Measurements from ENCODE around the gene MANF. TPM values are rescaled to one million over a fixed set of nuclear protein-coding genes. Genes with fewer than 3 reads are reported as not detected.

The MANF gene
- total RNA-seq, result 100 to 1,000 TPM; 196 to 215 TPM

DNA sequence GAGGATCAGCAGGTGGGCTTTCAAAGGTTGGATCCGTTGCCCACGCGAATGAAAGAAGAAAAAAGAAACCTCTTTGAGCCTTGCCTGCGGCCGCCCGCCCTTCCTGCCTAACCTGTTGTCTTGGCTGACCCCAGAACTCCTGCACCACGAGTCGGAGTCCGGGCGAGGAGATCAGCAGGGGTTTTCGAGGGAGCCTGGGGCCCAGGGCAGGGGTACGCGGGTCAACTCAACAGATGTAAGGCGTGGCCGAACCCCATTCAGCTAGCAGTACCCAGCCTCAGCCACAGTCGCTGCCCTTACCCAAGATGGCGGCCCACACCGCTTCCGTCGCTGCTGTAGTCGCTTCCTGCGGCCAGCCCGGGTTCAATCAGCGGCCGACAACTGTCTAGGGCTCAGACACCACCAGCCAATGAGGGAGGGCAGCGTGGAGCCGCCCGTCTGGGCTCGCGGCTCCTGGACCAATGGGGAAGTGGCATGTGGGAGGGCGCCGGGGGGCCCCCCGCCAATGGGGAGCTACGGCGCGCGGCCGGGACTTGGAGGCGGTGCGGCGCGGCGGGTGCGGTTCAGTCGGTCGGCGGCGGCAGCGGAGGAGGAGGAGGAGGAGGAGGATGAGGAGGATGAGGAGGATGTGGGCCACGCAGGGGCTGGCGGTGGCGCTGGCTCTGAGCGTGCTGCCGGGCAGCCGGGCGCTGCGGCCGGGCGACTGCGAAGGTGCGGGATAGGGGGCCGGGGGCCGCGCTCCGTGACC, at the start of gene MANF:
MANF (plus strand) TSS at position 566 of the 748 bp plus-strand sequence; CDS start at position 618, 52 bp downstream.
- ChIA-PET POLR2A (interaction anchor here (0.6 to 1.8 kb wide), 4 partner anchors 9 to 1039 kb away, joined by 3 to 9 read pairs (median 6); partner anchors contain the start of gene DCAF1), CTCF (interaction anchor here (0.6 to 1.7 kb wide), 3 partner anchors 49 to 770 kb away, joined by 3 to 9 read pairs (median 4); partner anchors contain the start of gene DCAF1)

- CTCF ChIA-PET, result no interaction called here
- POLR2A ChIA-PET, result no interaction called here
Measured at GRCh38 chr3:51336261-51336660, 48.8 kb upstream of the MANF start.

DNA sequence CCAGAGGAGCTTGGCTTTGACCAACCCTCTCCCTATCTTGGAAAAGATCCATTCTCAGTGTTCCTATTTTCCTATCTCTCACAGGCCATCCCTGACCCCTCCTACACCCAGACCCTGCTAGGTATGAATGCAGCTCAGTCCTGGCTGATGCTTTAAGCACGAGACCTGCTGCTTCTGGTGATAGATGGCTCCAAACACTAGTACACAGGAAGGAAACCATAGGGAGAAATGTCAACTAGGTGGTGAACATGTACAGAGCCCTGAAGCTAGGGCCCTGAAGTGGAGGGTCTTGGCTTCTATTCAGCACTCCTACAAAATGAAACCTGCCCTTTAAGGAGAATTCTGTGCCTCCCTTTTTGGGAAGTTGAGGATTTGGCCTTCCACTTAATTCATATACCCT, 47.4 kb upstream of the MANF start:
- ChIA-PET POLR2A (no interaction called here), CTCF (no interaction called here)

GRCh38 chr3:51338632-51339031, 46.5 kb upstream of the MANF start:
- ChIA-PET CTCF (no interaction called here), POLR2A (no interaction called here)

DNA sequence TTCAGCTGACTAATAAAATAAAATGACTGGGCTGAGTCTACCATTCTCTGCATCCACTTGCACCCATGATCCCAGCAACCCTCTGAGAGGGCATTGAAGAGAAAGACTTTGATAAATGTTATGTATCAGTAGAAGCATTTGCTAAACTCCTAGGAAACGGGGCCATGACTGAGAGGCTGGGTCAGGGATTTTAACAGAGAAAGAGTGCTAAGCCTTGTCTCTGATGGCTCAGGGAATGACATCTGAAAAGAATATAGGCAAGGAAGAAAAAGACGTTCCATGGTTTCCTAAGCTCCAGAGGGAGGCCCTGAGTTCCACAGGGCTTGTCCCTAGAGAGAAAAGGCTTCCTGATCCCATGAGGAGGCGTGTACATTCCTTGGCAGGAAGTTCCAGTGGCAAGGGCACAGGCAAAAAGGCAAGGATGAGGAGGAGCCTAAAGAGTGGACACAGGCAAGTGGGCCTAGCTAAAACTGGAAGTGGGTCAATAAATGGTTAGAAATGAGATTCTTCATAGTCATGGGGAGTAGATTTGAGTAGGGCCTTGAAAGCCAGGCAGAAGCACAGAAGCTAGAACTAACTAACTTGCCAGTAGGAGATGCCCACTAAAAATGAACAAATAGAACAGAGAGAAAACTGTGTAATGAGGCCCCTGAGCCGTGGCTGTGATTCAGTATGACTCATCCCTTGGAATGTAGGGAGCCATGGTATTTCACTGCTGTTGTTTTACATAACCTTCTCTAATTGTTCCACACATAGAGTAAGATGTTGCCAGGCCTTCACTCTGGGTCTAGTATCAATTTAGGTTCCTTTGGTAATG, 44.9 kb upstream of the MANF start:
- ChIA-PET POLR2A (no interaction called here), CTCF (no interaction called here)

DNA sequence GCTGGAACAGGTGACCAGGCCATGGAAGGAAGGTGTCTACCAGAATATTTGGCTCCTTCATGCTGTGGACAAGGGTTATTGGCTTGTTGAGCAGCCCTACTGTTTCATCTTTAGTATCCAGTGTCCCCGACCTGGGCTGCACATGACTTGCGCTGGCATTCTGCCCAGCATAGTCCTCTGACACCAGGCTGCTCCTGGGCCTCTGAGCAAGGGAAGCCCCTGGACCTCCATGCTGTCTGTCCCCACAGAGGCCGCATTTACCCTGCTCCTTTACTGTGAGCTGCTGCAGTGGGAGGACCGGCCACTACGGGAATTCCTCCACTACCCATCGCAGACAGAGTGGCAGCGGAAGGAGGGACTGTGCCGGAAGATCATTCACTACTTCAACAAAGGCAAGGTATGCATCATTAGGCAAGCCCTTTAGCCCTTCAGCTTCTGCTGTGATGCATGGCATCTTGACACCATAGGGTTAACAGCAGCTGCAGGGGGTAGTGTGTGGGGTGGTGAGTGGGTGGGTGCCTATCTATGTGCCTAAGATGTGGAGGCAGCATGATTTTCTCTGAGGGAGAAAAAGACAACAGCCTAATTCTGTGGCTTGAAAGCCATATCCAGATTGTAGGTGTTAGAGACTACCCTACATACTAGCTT, 44.0 kb upstream of the MANF start:
- POLR2A ChIA-PET, result no interaction called here
- CTCF ChIA-PET, result no interaction called here

- ChIA-PET POLR2A (interaction anchor here (0.6 kb wide), 1 partner anchor 17 kb away, joined by 4 read pairs; no protein-coding TSS in a partner anchor), CTCF (interaction anchor here (0.6 kb wide), 1 partner anchor 477 kb away, joined by 3 read pairs; no protein-coding TSS in a partner anchor)
Measured at GRCh38 chr3:51343918-51344687, 41.0 kb upstream of the MANF start.

DNA sequence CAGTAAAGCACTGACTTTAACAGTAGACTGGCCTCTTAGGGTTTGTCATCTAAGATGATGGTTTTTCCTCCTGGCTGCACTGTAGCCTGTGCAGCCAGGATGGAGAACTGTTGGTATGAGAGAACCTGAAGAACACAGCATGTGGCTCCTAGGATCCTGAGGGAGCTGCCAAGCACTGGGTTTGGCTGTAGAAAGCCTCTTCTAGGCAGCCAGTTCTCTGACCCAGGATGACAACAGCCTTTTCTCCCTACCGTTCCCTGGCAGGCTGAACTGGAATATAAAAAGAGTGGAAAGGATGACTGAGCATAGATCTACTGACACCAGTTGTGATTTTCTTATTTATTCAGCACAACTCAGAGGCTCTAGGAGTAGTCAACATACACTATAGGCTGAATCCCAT, 34.3 kb upstream of the MANF start:
- CTCF ChIA-PET, result no interaction called here
- POLR2A ChIA-PET, result no interaction called here

- ChIA-PET POLR2A (no interaction called here), CTCF (no interaction called here)
Measured at GRCh38 chr3:51353131-51353530, 32.0 kb upstream of the MANF start.

DNA sequence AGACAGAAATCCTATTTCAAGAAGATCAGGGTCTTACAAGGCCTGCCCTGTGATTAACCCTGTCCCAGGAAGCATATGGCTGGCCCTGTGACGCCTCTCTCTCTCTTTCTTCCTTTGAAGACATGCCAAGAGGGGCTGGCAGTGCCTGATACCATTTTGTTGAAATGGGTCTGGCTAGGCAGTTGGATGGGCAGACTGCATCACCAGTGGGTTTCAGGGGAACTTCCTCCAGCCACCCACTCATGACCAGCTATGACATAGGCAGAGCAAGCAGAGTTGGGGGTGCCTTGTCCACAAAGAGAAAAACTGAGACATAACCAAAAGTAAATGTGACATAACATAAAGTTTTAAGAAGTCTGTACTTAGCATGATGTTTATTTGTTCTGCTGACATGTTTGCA, 31.4 kb upstream of the MANF start:
- ChIA-PET CTCF (no interaction called here), POLR2A (no interaction called here)

- CTCF ChIA-PET, result no interaction called here
Measured at GRCh38 chr3:51354172-51354571, 30.9 kb upstream of the MANF start.

DNA sequence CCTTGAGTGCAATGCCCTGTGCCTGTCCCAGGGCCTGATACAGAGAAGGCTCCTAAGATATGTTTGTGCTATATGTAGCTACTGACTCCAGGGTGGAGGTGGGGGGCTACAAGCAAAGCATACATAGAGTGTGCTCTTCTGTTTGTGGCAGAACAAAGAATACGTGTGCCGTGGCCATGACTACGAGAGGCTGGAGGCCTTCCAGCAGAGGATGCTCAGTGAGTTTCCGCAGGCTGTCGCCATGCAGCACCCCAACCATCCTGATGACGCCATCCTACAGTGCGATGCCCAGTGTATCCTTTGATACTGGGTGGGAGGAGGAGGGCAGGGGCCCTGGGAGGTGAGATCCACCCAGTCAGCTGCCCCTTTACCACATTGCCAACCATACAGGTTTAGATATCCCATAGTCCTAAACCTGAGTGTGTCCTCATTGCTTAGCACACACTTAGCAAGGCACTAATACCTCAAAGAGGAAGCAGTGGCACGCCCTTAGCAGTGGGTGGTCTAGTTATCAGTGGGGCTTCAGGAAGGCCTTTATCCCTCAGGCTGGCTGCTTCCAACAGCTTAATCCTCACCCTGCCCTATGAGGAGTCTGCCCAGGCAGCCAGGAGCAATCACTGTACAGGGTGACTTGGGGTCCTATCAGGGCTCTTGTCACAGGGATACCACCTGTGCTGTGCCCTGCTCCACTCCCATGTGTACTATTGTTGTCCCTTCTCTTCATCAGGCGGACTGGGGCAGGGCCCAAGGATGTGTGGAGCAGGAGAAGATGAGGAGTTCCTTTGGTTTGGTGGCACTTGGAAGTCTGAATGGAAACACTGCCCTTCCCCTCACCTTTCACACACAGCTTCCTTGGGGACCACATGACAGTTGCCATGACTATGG, 30.1 kb upstream of the MANF start:
- POLR2A ChIA-PET, result no interaction called here
- CTCF ChIA-PET, result no interaction called here

More at GRCh38 chr3:51354172-51354571, 30.9 kb upstream of the MANF start:
- POLR2A ChIA-PET, result no interaction called here

DNA sequence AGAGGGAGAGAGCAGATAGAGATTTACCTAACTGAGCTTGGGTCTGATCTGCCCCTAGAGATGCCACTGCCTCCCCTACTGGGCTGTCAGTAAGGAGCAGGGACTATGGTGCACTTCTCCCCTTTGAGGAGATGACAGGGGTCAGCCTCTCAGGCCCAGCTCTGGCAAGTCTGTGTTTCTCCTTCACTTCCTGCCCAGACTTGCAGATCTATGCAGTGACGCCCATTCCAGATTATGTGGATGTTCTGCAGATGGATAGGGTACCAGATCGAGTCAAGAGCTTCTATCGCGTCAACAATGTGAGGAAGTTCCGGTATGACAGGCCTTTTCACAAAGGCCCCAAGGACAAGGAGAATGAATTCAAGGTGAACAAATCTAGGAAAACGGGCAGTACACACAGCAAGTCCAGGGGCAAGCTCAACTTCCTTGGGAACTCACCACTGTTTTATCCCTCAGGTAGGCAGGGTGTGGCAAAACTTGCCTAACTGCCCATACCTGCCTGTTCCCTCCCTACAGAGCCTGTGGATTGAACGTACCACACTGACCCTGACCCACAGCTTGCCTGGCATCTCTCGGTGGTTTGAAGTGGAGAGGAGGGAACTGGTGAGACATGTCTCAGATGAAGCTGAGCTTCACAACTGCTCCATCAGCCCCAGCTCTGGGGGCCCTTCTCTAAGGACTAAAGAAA, 29.1 kb upstream of the MANF start:
- POLR2A ChIA-PET, result no interaction called here
- CTCF ChIA-PET, result interaction anchor here (0.7 kb wide), 1 partner anchor 680 kb away, joined by 3 read pairs; no protein-coding TSS in a partner anchor

- ChIA-PET POLR2A (no interaction called here), CTCF (no interaction called here)
Measured at GRCh38 chr3:51357856-51358255, 27.2 kb upstream of the MANF start.

GRCh38 chr3:51358981-51359380, 26.1 kb upstream of the MANF start:
- ChIA-PET CTCF (no interaction called here), POLR2A (no interaction called here)

DNA sequence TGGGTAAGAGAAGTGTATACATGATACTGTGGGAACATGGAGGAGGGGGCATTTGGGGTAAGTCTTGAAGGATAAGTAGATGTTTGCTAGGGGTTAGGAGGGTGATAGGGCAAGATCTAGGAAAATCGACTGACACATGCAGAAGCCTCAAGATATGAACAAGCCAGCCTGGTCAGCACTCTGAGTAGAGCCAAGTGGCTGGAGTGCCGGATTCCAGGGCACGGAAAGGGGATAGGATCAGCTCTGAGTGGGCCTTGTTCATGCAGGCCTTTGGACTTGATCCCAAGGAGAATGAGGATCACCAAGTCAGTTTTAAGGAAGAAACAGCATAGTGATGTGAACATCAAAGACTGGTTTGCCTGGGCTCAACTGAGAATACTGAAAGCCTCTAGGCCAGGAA, 24.3 kb upstream of the MANF start:
- ChIA-PET CTCF (interaction anchor here (1.0 kb wide), 1 partner anchor 67 kb away, joined by 4 read pairs; no protein-coding TSS in a partner anchor), POLR2A (no interaction called here)

DNA sequence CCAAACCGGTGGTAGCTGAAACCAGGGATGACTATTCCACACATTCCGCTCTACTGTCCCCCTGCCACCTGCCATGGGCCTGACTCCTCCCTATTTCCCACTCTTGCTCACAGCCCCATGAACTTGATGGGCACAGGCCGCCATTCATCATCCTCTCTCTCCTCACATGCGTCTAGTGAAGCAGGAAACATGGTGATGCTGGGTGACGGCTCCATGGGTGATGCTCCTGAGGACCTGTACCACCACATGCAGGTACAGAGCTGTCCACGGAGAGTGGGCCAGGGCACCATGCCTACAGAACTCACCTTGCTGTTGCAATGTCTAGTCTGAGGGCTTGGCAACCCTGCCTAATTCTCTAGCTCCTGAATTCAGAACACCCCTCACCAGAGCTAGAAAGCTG, 23.3 kb upstream of the MANF start:
- POLR2A ChIA-PET, result no interaction called here
- CTCF ChIA-PET, result interaction anchor here (0.7 kb wide), 1 partner anchor 49 kb away, joined by 3 read pairs; no protein-coding TSS in a partner anchor

- ChIA-PET CTCF (interaction anchor here (0.7 kb wide), 1 partner anchor 50 kb away, joined by 3 read pairs; no protein-coding TSS in a partner anchor), POLR2A (no interaction called here)
Measured at GRCh38 chr3:51362476-51362875, 22.6 kb upstream of the MANF start.
